Left ventricle myocardium inferior (tissue), 1 donor: ENCODE measurements around the gene MPG. TPM values are rescaled to one million over a fixed set of nuclear protein-coding genes. Genes with fewer than 3 reads are reported as not detected.

ENCODE experiments used
- DNase-seq: peaks from one replicate; pipeline ENCODE4 v3.0.0-alpha.2; 2020
- H3K27ac ChIP-seq: fragments of 200-600 bp; replicated peaks from 2 replicates; pipeline ENCODE4 v1.8.0; 2021
- H3K27me3 ChIP-seq: fragments of 200-600 bp; 2 replicates; pipeline ENCODE4 v1.8.0; 2021; ENCODE audit warnings: low read depth
- H3K36me3 ChIP-seq: fragments of 200-600 bp; 2 replicates; pipeline ENCODE4 v1.8.0; 2021
- H3K4me1 ChIP-seq: fragments of 200-600 bp; 2 replicates; pipeline ENCODE4 v1.8.0; 2021
- H3K4me3 ChIP-seq: fragments of 200-600 bp; 2 replicates; pipeline ENCODE4 v1.8.0; 2021; ENCODE audit warnings: mild to moderate bottlenecking, moderate library complexity
- H3K9me3 ChIP-seq: fragments of 200-600 bp; replicated peaks from 2 replicates; pipeline ENCODE4 v1.8.0; 2021
- CTCF ChIP-seq: fragments of 200-600 bp; IDR thresholded peaks from 2 replicates; pipeline ENCODE4 v1.8.0; 2021; ENCODE audit warnings: antibody characterized with exemption, mild to moderate bottlenecking, borderline replicate concordance
- intact Hi-C: fragments of 100-400 bp; cut with micrococcal nuclease; formaldehyde crosslinking; loops from one replicate; pipeline ENCODE4 v1.11.0; 2022
- total RNA-seq: library from RNA; stranded (reverse); fragmentation: NEBNext Ultra II Directional; extraction: Animal tissue kit (Norgen Biotek cat#: 25700); gene quantifications from one replicate; pipeline ENCODE4 v1.2.1, GENCODE V29; 2021
- donor health status: DM: no; HTN: yes; CAD: no; lungs with severe emphysema.

Gene MPG
- total RNA-seq, 1 donor from 2014 or later: 44.5 TPM

GRCh38 chr16:60166-60565, 17.9 kb upstream of the MPG start:
- intact Hi-C loops: no loop called here
- peaks cover 97% of the 10 kb centered on the region for H3K36me3 ChIP-seq
- DNase-seq: no peak
- no peaks in the 10 kb centered on the region for H3K9me3 ChIP-seq
- H3K27ac ChIP-seq: no peak overlapping the region
- peaks cover 6% of the 10 kb centered on the region for H3K4me1 ChIP-seq
- no peaks in the 10 kb centered on the region for H3K27me3 ChIP-seq
- H3K4me3 ChIP-seq: no peak overlapping the region
- no peak for TF ChIP-seq CTCF

GRCh38 chr16:60929-61878, 16.8 kb upstream of the MPG start:
- Histone ChIP-seq H3K4me3 (no peak overlapping the region), H3K27me3 (no peaks in the 10 kb centered on the region), H3K36me3 (peaks cover 86% of the 10 kb centered on the region), H3K27ac (no peak overlapping the region), H3K9me3 (no peaks in the 10 kb centered on the region), H3K4me1 (peaks cover 16% of the 10 kb centered on the region)
- intact Hi-C loops: no loop called here
- TF ChIP-seq CTCF: no peak
- no peak for DNase-seq

- DNase-seq: no peak
- Histone ChIP-seq H3K4me3 (no peak overlapping the region), H3K36me3 (peaks cover 79% of the 10 kb centered on the region), H3K27ac (no peak overlapping the region), H3K27me3 (no peaks in the 10 kb centered on the region), H3K4me1 (peaks cover 23% of the 10 kb centered on the region), H3K9me3 (no peaks in the 10 kb centered on the region)
- intact Hi-C loops: no loop called here
- no peak for TF ChIP-seq CTCF
Observed at GRCh38 chr16:61879-62281, 16.1 kb upstream of the MPG start.

- intact Hi-C loops: no loop called here
Observed at GRCh38 chr16:62283-62967, 15.6 kb upstream of the MPG start.

More at GRCh38 chr16:62283-62967, 15.6 kb upstream of the MPG start:
- no peak overlapping the region for H3K27ac ChIP-seq
- no peaks in the 10 kb centered on the region for H3K9me3 ChIP-seq
- H3K4me1 ChIP-seq: peaks cover 28% of the 10 kb centered on the region
- TF ChIP-seq CTCF: no peak
- no peak overlapping the region for H3K4me3 ChIP-seq
- no peaks in the 10 kb centered on the region for H3K27me3 ChIP-seq
- no peak for DNase-seq
- peaks cover 74% of the 10 kb centered on the region for H3K36me3 ChIP-seq
